Smooth muscle cell (in vitro differentiated cells): ENCODE data around the gene SLC4A1AP. TPM values are rescaled to one million over a fixed set of nuclear protein-coding genes. Genes with fewer than 3 reads are reported as not detected.
A peak's percentile ranks its signal among the peaks of the same experiment; 100 is the strongest.

Experiments
- DNase-seq: peaks from one replicate; lab custom pipeline; 2025; ENCODE audit not compliant: unreplicated experiment; lab: John Stamatoyannopoulos, UW
- H2AFZ ChIP-seq: fragments of 200-600 bp; sonication (generic); 2 replicates; pipeline ENCODE4 v1.6.0; 2016; ENCODE audit warnings: antibody characterized with exemption, low read depth, mild to moderate bottlenecking
- H3F3A ChIP-seq: fragments of 200-600 bp; sonication (generic); 2 replicates; pipeline ENCODE4 v1.6.0; 2017; ENCODE audit warnings: antibody characterized with exemption, low read depth
- H3K27ac ChIP-seq: fragments of 200-600 bp; sonication (generic); 2 replicates; pipeline ENCODE4 v1.5.1; 2016; ENCODE audit warnings: low read depth, mild to moderate bottlenecking
- H3K27me3 ChIP-seq: fragments of 200-600 bp; sonication (generic); 2 replicates; pipeline ENCODE4 v1.6.1; 2016; ENCODE audit warnings: low read depth, mild to moderate bottlenecking
- H3K36me3 ChIP-seq: fragments of 200-600 bp; sonication (generic); 2 replicates; pipeline ENCODE4 v1.5.1; 2016; ENCODE audit warnings: low read depth
- H3K4me1 ChIP-seq: fragments of 200-600 bp; sonication (generic); 2 replicates; pipeline ENCODE4 v1.5.1; 2016; ENCODE audit warnings: low read depth
- H3K4me2 ChIP-seq: fragments of 200-600 bp; sonication (generic); 2 replicates; pipeline ENCODE4 v1.6.0; 2016; ENCODE audit warnings: mild to moderate bottlenecking
- H3K4me3 ChIP-seq: fragments of 200-600 bp; sonication (generic); 2 replicates; pipeline ENCODE4 v1.5.1; 2016; ENCODE audit warnings: mild to moderate bottlenecking
- H3K79me2 ChIP-seq: fragments of 200-600 bp; sonication (generic); 2 replicates; pipeline ENCODE4 v1.6.0; 2016; ENCODE audit warnings: low read depth, mild to moderate bottlenecking
- H3K9ac ChIP-seq: fragments of 200-600 bp; sonication (generic); 2 replicates; pipeline ENCODE4 v1.6.0; 2016; ENCODE audit warnings: low read depth
- H3K9me3 ChIP-seq: fragments of 200-600 bp; sonication (generic); replicated peaks from 2 replicates; pipeline ENCODE4 v1.5.1; 2016; ENCODE audit warnings: low read depth
- H4K20me1 ChIP-seq: fragments of 200-600 bp; sonication (generic); 2 replicates; pipeline ENCODE4 v1.6.0; 2016; ENCODE audit warnings: low read depth
- CTCF ChIP-seq: fragments of 200-600 bp; sonication (generic); IDR thresholded peaks from 2 replicates; pipeline ENCODE4 v1.5.1; 2017; ENCODE audit warnings: borderline replicate concordance, mild to moderate bottlenecking, antibody characterized with exemption; ENCODE audit not compliant: insufficient read depth, poor library complexity, severe bottlenecking
- WGBS: methylation state at CpG from one replicate; pipeline ENCODE4 v1.1.7; 2016; ENCODE audit warnings: low lambda C conversion rate; 5-methylcytosine and 5-hydroxymethylcytosine counted together
- polyA plus RNA-seq: library from polyadenylated mRNA; unstranded; fragments of >200 nt; fragmentation: Nextera tagmentation; extraction: Ambion mirVana; gene quantifications from 2 replicates; pipeline ENCODE4 v1.2.1, GENCODE V29; 2016
- total RNA-seq: library from RNA; depleted of rRNA; stranded (reverse); fragments of >200 nt; gene quantifications from 2 replicates; pipeline ENCODE4 v1.2.3, GENCODE V29; 2014

SLC4A1AP gene
- total and polyA plus RNA-seq, 2 experiments from 2014 or later, result 26.2 to 27.5 TPM

GRCh38 chr2:27724191-27724590, 60.5 kb downstream of the SLC4A1AP start:
- H3K4me1 ChIP-seq, result peaks cover 12% of the 10 kb centered on the region
- DNase-seq, result no peak
- no peak for TF ChIP-seq CTCF
- no peak overlapping the region for H2AFZ ChIP-seq
- no peaks in the 10 kb centered on the region for H3K36me3 ChIP-seq
- no peaks in the 10 kb centered on the region for H4K20me1 ChIP-seq
- peaks cover 6% of the 10 kb centered on the region for H3F3A ChIP-seq
- WGBS, result 94% methylated on average over 3 of the region's 3 CpGs
- no peaks in the 10 kb centered on the region for H3K79me2 ChIP-seq
- no peaks in the 10 kb centered on the region for H3K9me3 ChIP-seq
- H3K9ac ChIP-seq, result no peak overlapping the region
- no peak overlapping the region for H3K4me3 ChIP-seq
- no peaks in the 10 kb centered on the region for H3K27me3 ChIP-seq
- no peak overlapping the region for H3K4me2 ChIP-seq
- no peak overlapping the region for H3K27ac ChIP-seq

GRCh38 chr2:27724905-27725701, 61.4 kb downstream of the SLC4A1AP start:
- WGBS, result 67% methylated on average over 5 of the region's 5 CpGs
- Histone ChIP-seq H3K4me3 (no peak overlapping the region), H3K9ac (no peak overlapping the region), H2AFZ (peak overlapping the region; percentile 16), H4K20me1 (no peaks in the 10 kb centered on the region), H3K4me2 (no peak overlapping the region), H3K9me3 (no peaks in the 10 kb centered on the region), H3F3A (no peaks in the 10 kb centered on the region), H3K79me2 (no peaks in the 10 kb centered on the region), H3K27me3 (no peaks in the 10 kb centered on the region), H3K27ac (no peak overlapping the region), H3K36me3 (no peaks in the 10 kb centered on the region), H3K4me1 (peaks cover 12% of the 10 kb centered on the region)
- no peak for TF ChIP-seq CTCF
- no peak for DNase-seq

- Histone ChIP-seq H3K27me3 (no peaks in the 10 kb centered on the region), H2AFZ (no peak overlapping the region), H3K27ac (no peak overlapping the region), H4K20me1 (no peaks in the 10 kb centered on the region), H3F3A (no peaks in the 10 kb centered on the region), H3K79me2 (no peaks in the 10 kb centered on the region), H3K4me3 (no peak overlapping the region), H3K9me3 (no peaks in the 10 kb centered on the region), H3K36me3 (no peaks in the 10 kb centered on the region), H3K4me2 (no peak overlapping the region), H3K4me1 (peaks cover 12% of the 10 kb centered on the region), H3K9ac (no peak overlapping the region)
- no peak for DNase-seq
- WGBS, result 95% methylated on average over 9 of the region's 9 CpGs
- no peak for TF ChIP-seq CTCF
These were observed 63.6 kb downstream of the SLC4A1AP start for GRCh38 chr2:27727257-27727656.
